H9 (cell line): Measurements from ENCODE around the gene B4GALT6. TPM values are rescaled to one million over a fixed set of nuclear protein-coding genes. Genes with fewer than 3 reads are reported as not detected.

Source experiments
- DNase-seq: peaks from one replicate; pipeline ENCODE4 v3.0.0-alpha.2; 2017
- H2AFZ ChIP-seq: one replicate; pipeline ENCODE4 v1.6.1; 2013; ENCODE audit warnings: mild to moderate bottlenecking, low read length, control low read depth, moderate library complexity
- H2AK5ac ChIP-seq: 2 replicates; pipeline ENCODE4 v1.6.1; 2013; ENCODE audit warnings: low read length, control low read depth, mixed read lengths; ENCODE audit not compliant: insufficient read length
- H2BK120ac ChIP-seq: one replicate; pipeline ENCODE4 v1.6.1; 2013; ENCODE audit warnings: low read depth, mild to moderate bottlenecking, low read length, control low read depth, inconsistent platforms; ENCODE audit not compliant: poor library complexity, severe bottlenecking
- H2BK12ac ChIP-seq: 2 replicates; pipeline ENCODE4 v1.6.1; 2013; ENCODE audit warnings: low read length, control low read depth, mixed read lengths, low read depth; ENCODE audit not compliant: insufficient read length
- H2BK15ac ChIP-seq: 2 replicates; pipeline ENCODE4 v1.6.1; 2013; ENCODE audit warnings: low read depth, low read length, control low read depth
- H2BK20ac ChIP-seq: one replicate; pipeline ENCODE4 v1.6.1; 2013; ENCODE audit warnings: low read depth, mild to moderate bottlenecking, low read length, control low read depth, inconsistent platforms; ENCODE audit not compliant: poor library complexity, severe bottlenecking
- H2BK5ac ChIP-seq: 2 replicates; pipeline ENCODE4 v1.6.1; 2013; ENCODE audit warnings: low read length, control low read depth, mixed read lengths; ENCODE audit not compliant: insufficient read length
- H3K14ac ChIP-seq: 2 replicates; pipeline ENCODE4 v1.6.1; 2013; ENCODE audit warnings: low read length, control low read depth; ENCODE audit not compliant: insufficient read depth
- H3K18ac ChIP-seq: 2 replicates; pipeline ENCODE4 v1.6.1; 2013; ENCODE audit warnings: low read depth, mild to moderate bottlenecking, mixed read lengths, low read length, control low read depth; ENCODE audit not compliant: insufficient read length
- H3K23ac ChIP-seq: 2 replicates; pipeline ENCODE4 v1.6.1; 2013; ENCODE audit warnings: low read length, control low read depth, mixed read lengths, low read depth; ENCODE audit not compliant: insufficient read length
- H3K23me2 ChIP-seq: 2 replicates; pipeline ENCODE4 v1.6.1; 2013; ENCODE audit warnings: low read depth, mild to moderate bottlenecking, mixed read lengths, low read length, control low read depth; ENCODE audit not compliant: insufficient read length, poor library complexity, severe bottlenecking
- H3K27ac ChIP-seq: 2 replicates; pipeline ENCODE4 v1.5.1; 2013; ENCODE audit warnings: low read length, control low read depth, mixed read lengths, low read depth; ENCODE audit not compliant: insufficient read length
- H3K27me3 ChIP-seq: 2 replicates; pipeline ENCODE4 v1.6.1; 2013; ENCODE audit warnings: low read length, control low read depth, inconsistent platforms; ENCODE audit not compliant: insufficient read depth
- H3K4ac ChIP-seq: 2 replicates; pipeline ENCODE4 v1.6.1; 2013; ENCODE audit warnings: low read depth, mild to moderate bottlenecking, control low read depth, inconsistent platforms, low read length, moderate library complexity
- H3K4me1 ChIP-seq: 2 replicates; pipeline ENCODE4 v1.6.1; 2013; ENCODE audit warnings: low read length, control low read depth, inconsistent platforms; ENCODE audit not compliant: insufficient read depth
- H3K4me2 ChIP-seq: 2 replicates; pipeline ENCODE4 v1.6.1; 2013; ENCODE audit warnings: low read length, control low read depth, mixed read lengths; ENCODE audit not compliant: insufficient read length, insufficient read depth
- H3K56ac ChIP-seq: 2 replicates; pipeline ENCODE4 v1.6.1; 2013; ENCODE audit warnings: low read depth, mild to moderate bottlenecking, mixed read lengths, low read length, control low read depth; ENCODE audit not compliant: insufficient read length
- H3K79me1 ChIP-seq: 2 replicates; pipeline ENCODE4 v1.6.1; 2013; ENCODE audit warnings: low read depth, mild to moderate bottlenecking, moderate library complexity, low read length, control low read depth, inconsistent platforms; ENCODE audit not compliant: insufficient read depth, poor library complexity, severe bottlenecking
- H3K79me2 ChIP-seq: 2 replicates; pipeline ENCODE4 v1.6.1; 2013; ENCODE audit warnings: low read length, control low read depth, inconsistent platforms; ENCODE audit not compliant: insufficient read depth
- H3K9ac ChIP-seq: 2 replicates; pipeline ENCODE4 v1.6.1; 2013; ENCODE audit warnings: low read length, control low read depth, mixed read lengths; ENCODE audit not compliant: insufficient read length; ENCODE audit errors: extremely low read depth
- H3K9me3 ChIP-seq: one replicate; pipeline ENCODE4 v1.6.1; 2013; ENCODE audit warnings: low read depth, low read length, inconsistent platforms; ENCODE audit not compliant: control insufficient read depth
- H3T11ph ChIP-seq: one replicate; pipeline ENCODE4 v1.6.1; 2013; ENCODE audit warnings: mild to moderate bottlenecking, low read length, control low read depth, inconsistent platforms
- H4K20me1 ChIP-seq: one replicate; pipeline ENCODE4 v1.6.1; 2013; ENCODE audit not compliant: control insufficient read depth, insufficient read length, insufficient read depth
- H4K5ac ChIP-seq: 2 replicates; pipeline ENCODE4 v1.6.1; 2013; ENCODE audit warnings: low read depth, mild to moderate bottlenecking, mixed read lengths, low read length, control low read depth; ENCODE audit not compliant: insufficient read length
- H4K8ac ChIP-seq: replicated peaks from 2 replicates; pipeline ENCODE4 v1.6.1; 2013; ENCODE audit warnings: low read length, control low read depth, mixed read lengths, low read depth; ENCODE audit not compliant: insufficient read length
- H4K91ac ChIP-seq: 2 replicates; pipeline ENCODE4 v1.6.1; 2013; ENCODE audit warnings: low read depth, mild to moderate bottlenecking, moderate library complexity, mixed read lengths, low read length, control low read depth; ENCODE audit not compliant: insufficient read length
- H3K27ac Mint-ChIP-seq, 3 experiments: 2 replicates in 2 of 3; 3 replicates in 1 of 3; pipeline ENCODE4 v1.8.0; 2020 to 2021; ENCODE audit warnings: mixed read lengths in 3 of 3, mild to moderate bottlenecking in 1 of 3, moderate library complexity in 1 of 3
- H3K27me3 Mint-ChIP-seq: 2 replicates; pipeline ENCODE4 v1.8.0; 2021; ENCODE audit warnings: low read depth, mild to moderate bottlenecking, moderate library complexity, mixed read lengths
- H3K36me3 Mint-ChIP-seq, 3 experiments: 2 replicates in 2 of 3; 3 replicates in 1 of 3; pipeline ENCODE4 v1.8.0; 2020 to 2021; ENCODE audit warnings: low read depth in 3 of 3, mixed read lengths in 3 of 3; ENCODE audit not compliant: insufficient read depth in 1 of 3
- H3K4me1 Mint-ChIP-seq, 2 experiments: 2 replicates each; pipeline ENCODE4 v1.8.0; 2020; ENCODE audit warnings: mixed read lengths in 2 of 2
- H3K4me3 Mint-ChIP-seq, 2 experiments: 2 replicates in 1 of 2; 3 replicates in 1 of 2; pipeline ENCODE4 v1.8.0; 2020 to 2021; ENCODE audit warnings: mild to moderate bottlenecking in 2 of 2, mixed read lengths in 2 of 2, moderate library complexity in 1 of 2
- H3K9me3 Mint-ChIP-seq, 2 experiments: 2 replicates in 1 of 2; 3 replicates in 1 of 2; pipeline ENCODE4 v1.8.0; 2020; ENCODE audit warnings: mild to moderate bottlenecking in 2 of 2, mixed read lengths in 2 of 2, moderate library complexity in 1 of 2
- CTCF ChIP-seq: fragments of 200-600 bp; sonication (generic); conservative IDR thresholded peaks from 3 replicates; pipeline ENCODE4 v1.8.0; 2021; ENCODE audit warnings: antibody characterized with exemption, mild to moderate bottlenecking
- WGBS: extraction: QIAGEN DNeasy Blood & Tissue Kit; methylation state at CpG from one replicate; pipeline ENCODE4 v1.1.7; 2013; ENCODE audit warnings: missing lambda C conversion rate, low lambda C conversion rate, mixed read lengths; ENCODE audit not compliant: insufficient read length; ENCODE audit errors: extremely low coverage; 5-methylcytosine and 5-hydroxymethylcytosine counted together
- total RNA-seq: library from RNA; stranded (reverse); gene quantifications from 2 replicates; pipeline ENCODE4 v1.2.1, GENCODE V29; 2021

B4GALT6 gene
- total RNA-seq, 1 experiment from 2014 or later = 34.1 TPM

GRCh38 chr18:31652877-31653276 is 31.5 kb downstream of the B4GALT6 start:
- no peak overlapping the region for H4K5ac ChIP-seq
- WGBS = no CpG with 5 or more reads among the region's 3 CpGs
- peaks cover 8% of the 10 kb centered on the region for H3K79me1 ChIP-seq
- peaks cover 26 to 37% of the 10 kb centered on the region in 2 experiments for H3K4me1 Mint-ChIP-seq
- no peak overlapping the region for H2BK5ac ChIP-seq
- H4K91ac ChIP-seq = no peak overlapping the region
- H3K27ac Mint-ChIP-seq = peak overlapping the region in 1 of 3 experiments; percentile 31; a peak in 2 of 7 replicates
- H2AFZ ChIP-seq = no peak overlapping the region
- no peak overlapping the region for H3K23ac ChIP-seq
- no peak overlapping the region for H3K18ac ChIP-seq
- peaks cover 5% of the 10 kb centered on the region for H3K4me1 ChIP-seq
- no peak overlapping the region for H3K56ac ChIP-seq
- no peaks in the 10 kb centered on the region for H3K9me3 ChIP-seq
- no peaks in the 10 kb centered on the region for H3K27me3 Mint-ChIP-seq
- DNase-seq = no peak
- H3K27ac ChIP-seq = no peak overlapping the region
- no peak overlapping the region for H3T11ph ChIP-seq
- H3K9me3 Mint-ChIP-seq = no peaks in the 10 kb centered on the region; a peak in 1 of 5 replicates
- H3K36me3 Mint-ChIP-seq = peaks cover 19 to 23% (median 22%) of the 10 kb centered on the region in 3 experiments
- H3K23me2 ChIP-seq = no peaks in the 10 kb centered on the region
- H3K9ac ChIP-seq = no peak overlapping the region
- H2BK120ac ChIP-seq = no peak overlapping the region
- no peaks in the 10 kb centered on the region for H4K20me1 ChIP-seq
- no peaks in the 10 kb centered on the region for H3K27me3 ChIP-seq
- H3K4ac ChIP-seq = no peak overlapping the region
- 0 out of 2 replicates have a peak, but pooled peaks cover 2% of the 10 kb centered on the region for H3K79me2 ChIP-seq
- no peak overlapping the region for H2BK20ac ChIP-seq
- H3K4me3 Mint-ChIP-seq = no peak overlapping the region; a peak in 1 of 5 replicates
- H3K14ac ChIP-seq = no peak overlapping the region; the same call in 1 of the 2 replicates
- H2AK5ac ChIP-seq = no peak overlapping the region
- H3K4me2 ChIP-seq = no peak overlapping the region
- H2BK15ac ChIP-seq = no peak overlapping the region
- no peak overlapping the region for H4K8ac ChIP-seq
- TF ChIP-seq CTCF = no peak
- no peak overlapping the region for H2BK12ac ChIP-seq
